Calu3 (cell line): Measurements from ENCODE around the gene THAP4. TPM values are rescaled to one million over a fixed set of nuclear protein-coding genes. Genes with fewer than 3 reads are reported as not detected.

Experiments used
- BruUV-seq: library from RNA; stranded (reverse); fragments of 400-500 nt; replicated peaks from 2 replicates; lab custom pipeline; 2021; lab: Mats Ljungman, UMichigan
- CTCF ChIA-PET: fragments of 300-600 bp; sonication (Branson Sonifier 250); formaldehyde crosslinking; loops from one replicate; lab custom pipeline; 2022; ENCODE audit warnings: antibody characterized with exemption; lab: Charles Lee
- DNase-seq: peaks from one replicate; pipeline ENCODE4 v3.0.0; 2022
- H3K27ac Mint-ChIP-seq: one replicate; pipeline ENCODE4 v1.8.0; 2022; ENCODE audit warnings: mixed read lengths; ENCODE audit not compliant: unreplicated experiment
- H3K27me3 Mint-ChIP-seq: one replicate; pipeline ENCODE4 v1.8.0; 2022; ENCODE audit warnings: mixed read lengths; ENCODE audit not compliant: unreplicated experiment
- H3K36me3 Mint-ChIP-seq: one replicate; pipeline ENCODE4 v1.8.0; 2022; ENCODE audit warnings: mild to moderate bottlenecking, moderate library complexity, mixed read lengths; ENCODE audit not compliant: insufficient read depth, unreplicated experiment
- H3K4me1 Mint-ChIP-seq: one replicate; pipeline ENCODE4 v1.8.0; 2022; ENCODE audit warnings: mild to moderate bottlenecking, low read depth, mixed read lengths; ENCODE audit not compliant: unreplicated experiment
- H3K4me3 Mint-ChIP-seq: one replicate; pipeline ENCODE4 v1.8.0; 2022; ENCODE audit warnings: mild to moderate bottlenecking, low read depth, moderate library complexity, mixed read lengths; ENCODE audit not compliant: unreplicated experiment
- H3K9me3 Mint-ChIP-seq: one replicate; pipeline ENCODE4 v1.8.0; 2022; ENCODE audit warnings: low read depth, mixed read lengths; ENCODE audit not compliant: unreplicated experiment
- intact Hi-C: fragments of 100-400 bp; cut with micrococcal nuclease; formaldehyde crosslinking; loops from one replicate; pipeline ENCODE4 v1.10.0; 2022; ENCODE audit not compliant: unreplicated experiment
- total RNA-seq: library from RNA; stranded (reverse); gene quantifications from 2 replicates; pipeline ENCODE4 v1.2.3, GENCODE V29; 2022
- TF ChIP-seq, protein P1 (sequence below): fragments of 200-600 bp; IDR thresholded peaks from one replicate; pipeline ENCODE4 v1.8.0; 2022; ENCODE audit warnings: antibody characterized with exemption; ENCODE audit not compliant: unreplicated experiment

The THAP4 gene
- total RNA-seq, 1 experiment from 2014 or later: 57.5 TPM

DNA sequence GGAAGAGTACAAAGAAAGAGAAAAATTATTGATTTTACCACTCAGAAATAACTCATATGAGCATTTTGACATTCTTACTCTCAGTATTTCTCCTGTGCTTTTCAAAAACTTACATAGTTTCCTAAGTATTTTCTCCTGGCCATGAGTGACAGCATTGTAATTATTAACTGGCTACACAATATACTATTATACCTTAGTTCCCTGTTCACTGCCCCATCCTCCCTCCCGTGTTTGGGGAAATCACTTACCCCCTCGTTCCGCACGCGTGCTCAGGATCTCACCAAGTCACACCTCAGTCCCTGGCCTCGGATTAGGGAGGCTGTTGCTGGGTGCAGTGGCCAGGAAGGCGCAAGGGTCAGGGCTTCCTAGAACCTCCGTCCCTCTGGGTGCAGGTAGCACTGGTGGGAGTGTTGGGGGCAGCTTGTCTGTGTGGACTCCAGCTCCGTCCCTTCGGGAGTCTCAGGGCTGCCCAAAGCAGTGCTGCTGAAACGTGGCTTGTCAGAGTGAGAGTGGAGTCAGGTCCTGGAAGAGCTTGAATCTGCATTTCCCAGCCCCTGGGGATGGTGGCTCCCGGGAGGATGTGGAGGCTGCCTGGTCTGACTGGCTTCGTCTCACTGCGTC lies 23.7 kb upstream of the THAP4 start:
- no peaks in the 10 kb centered on the region for H3K9me3 Mint-ChIP-seq
- CTCF ChIA-PET: interaction anchor here (1.5 kb wide), 1 partner anchor 218 kb away, joined by 8 read pairs; no protein-coding TSS in a partner anchor
- TF ChIP-seq, protein P1, sequence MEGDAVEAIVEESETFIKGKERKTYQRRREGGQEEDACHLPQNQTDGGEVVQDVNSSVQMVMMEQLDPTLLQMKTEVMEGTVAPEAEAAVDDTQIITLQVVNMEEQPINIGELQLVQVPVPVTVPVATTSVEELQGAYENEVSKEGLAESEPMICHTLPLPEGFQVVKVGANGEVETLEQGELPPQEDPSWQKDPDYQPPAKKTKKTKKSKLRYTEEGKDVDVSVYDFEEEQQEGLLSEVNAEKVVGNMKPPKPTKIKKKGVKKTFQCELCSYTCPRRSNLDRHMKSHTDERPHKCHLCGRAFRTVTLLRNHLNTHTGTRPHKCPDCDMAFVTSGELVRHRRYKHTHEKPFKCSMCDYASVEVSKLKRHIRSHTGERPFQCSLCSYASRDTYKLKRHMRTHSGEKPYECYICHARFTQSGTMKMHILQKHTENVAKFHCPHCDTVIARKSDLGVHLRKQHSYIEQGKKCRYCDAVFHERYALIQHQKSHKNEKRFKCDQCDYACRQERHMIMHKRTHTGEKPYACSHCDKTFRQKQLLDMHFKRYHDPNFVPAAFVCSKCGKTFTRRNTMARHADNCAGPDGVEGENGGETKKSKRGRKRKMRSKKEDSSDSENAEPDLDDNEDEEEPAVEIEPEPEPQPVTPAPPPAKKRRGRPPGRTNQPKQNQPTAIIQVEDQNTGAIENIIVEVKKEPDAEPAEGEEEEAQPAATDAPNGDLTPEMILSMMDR: no peak
- H3K27ac Mint-ChIP-seq: no peak overlapping the region
- intact Hi-C loops: no loop called here
- H3K36me3 Mint-ChIP-seq: peaks cover 50% of the 10 kb centered on the region
- no TSS peak for BruUV-seq
- no peaks in the 10 kb centered on the region for H3K27me3 Mint-ChIP-seq
- peaks cover 8% of the 10 kb centered on the region for H3K4me1 Mint-ChIP-seq
- H3K4me3 Mint-ChIP-seq: no peak overlapping the region
- DNase-seq: no peak

DNA sequence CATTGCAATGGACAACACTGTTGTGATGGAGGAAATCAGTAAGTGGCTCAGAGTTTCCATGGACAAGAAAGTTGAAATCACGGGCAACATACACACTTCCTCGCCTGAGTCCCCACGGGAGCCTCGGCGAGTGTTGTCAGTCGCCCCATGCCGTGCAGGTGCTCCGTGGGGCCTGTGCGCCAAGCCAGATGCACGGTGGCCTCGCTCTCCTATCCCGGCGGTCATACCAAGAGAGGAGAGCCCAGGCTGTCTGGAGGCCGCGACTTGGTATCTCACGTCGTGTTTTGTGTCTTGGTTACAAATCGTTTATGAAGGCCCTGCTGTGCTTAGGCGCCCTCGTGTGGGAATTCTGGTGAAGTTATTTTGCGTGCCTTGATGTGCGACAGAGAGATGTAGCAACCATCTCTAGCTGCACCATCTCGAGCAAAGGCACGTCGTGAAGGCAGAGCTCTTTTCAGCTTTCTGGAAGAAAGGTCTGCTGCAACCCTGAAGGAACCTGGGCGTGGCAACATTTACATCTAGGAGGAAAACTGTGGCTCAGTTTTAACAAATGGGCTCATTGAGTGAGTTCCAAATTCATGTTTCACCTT lies 22.3 kb upstream of the THAP4 start:
- intact Hi-C loops: no loop called here
- Mint-ChIP-seq H3K9me3 (no peaks in the 10 kb centered on the region), H3K27me3 (no peaks in the 10 kb centered on the region), H3K36me3 (peaks cover 52% of the 10 kb centered on the region), H3K4me1 (no peaks in the 10 kb centered on the region), H3K27ac (no peak overlapping the region), H3K4me3 (no peak overlapping the region)
- TF ChIP-seq, protein P1: no peak
- DNase-seq: peak; percentile 36
- CTCF ChIA-PET: interaction anchor here (1.5 kb wide), 1 partner anchor 220 kb away, joined by 8 read pairs; no protein-coding TSS in a partner anchor
- BruUV-seq: no TSS peak

DNA sequence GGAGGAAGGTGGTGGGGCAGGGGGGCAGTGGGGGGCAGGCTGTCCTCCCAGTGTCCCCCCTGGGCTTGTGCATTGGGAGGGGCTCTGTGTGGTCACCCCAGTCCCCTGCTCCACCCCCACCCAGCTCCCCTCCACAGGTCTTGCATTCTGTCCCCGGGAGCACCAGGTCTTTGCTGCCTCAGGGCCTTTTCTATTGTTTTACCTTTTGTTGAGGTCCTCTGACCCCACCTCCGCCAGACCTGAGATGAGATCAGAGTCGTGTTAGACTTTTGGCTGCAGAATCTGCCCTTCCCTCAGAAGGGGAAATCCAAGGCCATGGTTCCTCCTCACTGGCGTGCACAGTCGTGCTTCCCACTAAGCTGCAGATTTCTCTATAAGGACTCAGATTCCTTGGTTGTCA lies 21.3 kb upstream of the THAP4 start:
- Mint-ChIP-seq H3K4me3 (no peak overlapping the region), H3K36me3 (peaks cover 61% of the 10 kb centered on the region), H3K27me3 (no peaks in the 10 kb centered on the region), H3K27ac (no peak overlapping the region), H3K4me1 (no peaks in the 10 kb centered on the region), H3K9me3 (no peaks in the 10 kb centered on the region)
- CTCF ChIA-PET: no interaction called here
- no TSS peak for BruUV-seq
- TF ChIP-seq, protein P1: no peak
- DNase-seq: no peak
- intact Hi-C loops: no loop called here

DNA sequence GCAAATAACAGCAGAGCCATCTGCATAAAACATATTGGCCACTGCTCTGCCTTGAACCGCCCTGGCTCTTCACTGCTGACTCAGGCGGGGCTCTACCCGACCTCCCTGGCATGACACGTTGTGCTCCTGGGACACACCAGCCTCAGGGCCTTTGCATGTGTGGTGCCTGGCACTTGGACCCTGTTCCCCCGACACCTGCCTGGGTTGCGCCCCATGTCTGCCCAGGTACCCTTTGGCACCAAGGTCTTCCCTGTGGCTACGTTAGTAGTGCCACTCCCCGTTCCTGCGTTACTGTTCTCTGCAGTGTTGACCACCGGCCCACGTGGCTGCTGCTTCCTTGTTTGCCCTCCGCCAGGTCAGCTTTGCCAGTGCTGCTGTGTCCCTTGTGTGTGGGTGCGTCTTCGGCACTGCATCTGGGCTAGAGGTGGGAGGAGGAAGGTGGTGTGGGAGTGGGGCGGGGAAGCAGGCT lies 20.9 kb upstream of the THAP4 start:
- Mint-ChIP-seq H3K27me3 (no peaks in the 10 kb centered on the region), H3K27ac (no peak overlapping the region), H3K36me3 (peaks cover 61% of the 10 kb centered on the region)

More for the DNA sequence above, 20.9 kb upstream of the THAP4 start:
- TF ChIP-seq, protein P1: no peak
- CTCF ChIA-PET: no interaction called here
- BruUV-seq: no TSS peak
- Mint-ChIP-seq H3K4me1 (no peaks in the 10 kb centered on the region), H3K9me3 (no peaks in the 10 kb centered on the region), H3K4me3 (no peak overlapping the region)
- no peak for DNase-seq
- intact Hi-C loops: no loop called here
